GM20431 (cell line): ENCODE data around the gene STS.

Experiments
- in situ Hi-C: fragments of 300-500 bp; cut with MseI, MboI; formaldehyde crosslinking; loops from one replicate; pipeline ENCODE4 v1.15.0; 2020; ENCODE audit warnings: low sequenced_read_pairs; ENCODE audit not compliant: unreplicated experiment

Gene STS

GRCh38 chrX:7134981-7135380, 12.5 kb upstream of the STS start:
- in situ Hi-C loops = no loop called here

- in situ Hi-C loops = no loop called here
Measured at GRCh38 chrX:7139202-7140081, 8.1 kb upstream of the STS start.

GRCh38 chrX:7143076-7143475, 4.4 kb upstream of the STS start:
- in situ Hi-C loops = no loop called here

GRCh38 chrX:7143941-7144525, 3.5 kb upstream of the STS start:
- in situ Hi-C loops = no loop called here

- in situ Hi-C loops = no loop called here
Measured at GRCh38 chrX:7145454-7145853, 2.1 kb upstream of the STS start.

- in situ Hi-C loops = no loop called here
Measured at GRCh38 chrX:7146020-7146702, 1.4 kb upstream of the STS start.

GRCh38 chrX:7146703-7147412, 654 bp upstream of the STS start:
- in situ Hi-C loops = no loop called here

GRCh38 chrX:7147978-7148854, 704 bp downstream of the STS start, which contains the start of gene PUDP:
PUDP (minus strand) TSS chrX:7148153; CDS start chrX:7148113, 40 bp downstream.
- in situ Hi-C loops = no loop called here

GRCh38 chrX:7149411-7149810, 1.9 kb downstream of the STS start:
- in situ Hi-C loops = no loop called here

- in situ Hi-C loops = no loop called here
Measured at GRCh38 chrX:7153231-7153630, 5.7 kb downstream of the STS start.

GRCh38 chrX:7154041-7154597, 6.6 kb downstream of the STS start:
- in situ Hi-C loops = no loop called here

- in situ Hi-C loops = no loop called here
Measured at GRCh38 chrX:7155163-7155562, 7.7 kb downstream of the STS start.

GRCh38 chrX:7156879-7157278, 9.4 kb downstream of the STS start:
- in situ Hi-C loops = no loop called here

GRCh38 chrX:7158468-7158990, 11.0 kb downstream of the STS start:
- in situ Hi-C loops = no loop called here

GRCh38 chrX:7159149-7159861, 11.8 kb downstream of the STS start:
- in situ Hi-C loops = no loop called here

GRCh38 chrX:7163146-7163677, 15.7 kb downstream of the STS start:
- in situ Hi-C loops = no loop called here

GRCh38 chrX:7164174-7164573, 16.7 kb downstream of the STS start:
- in situ Hi-C loops = no loop called here

GRCh38 chrX:7168371-7168770, 20.9 kb downstream of the STS start:
- in situ Hi-C loops = no loop called here
